HFF-Myc (cell line): Measurements from ENCODE around the gene SBNO1.
A peak's percentile ranks its signal among the peaks of the same experiment; 100 is the strongest.
"Not testable (repeated sequence)": the region's sequence is repeated elsewhere in the genome, so short reads cannot be mapped to it uniquely, and the experiment has no call there.

Experiments used
- DNase-seq: peaks from one replicate; pipeline ENCODE4 v3.0.0-alpha.2; 2011; ENCODE audit warnings: low read depth; ENCODE audit errors: extremely low read depth
- H3K4me3 ChIP-seq: replicated peaks from 2 replicates; pipeline ENCODE4 v1.5.1; 2011; ENCODE audit warnings: low read depth, mild to moderate bottlenecking, control low read depth, low read length
- TF ChIP-seq, protein P1 (sequence below): IDR thresholded peaks from 2 replicates; pipeline ENCODE4 v1.5.1; 2012; ENCODE audit warnings: mild to moderate bottlenecking, low read depth, low read length, control low read depth; ENCODE audit errors: missing control alignments

The SBNO1 gene

GRCh38 chr12:123364532-123365024 lies at the start of gene SBNO1:
SBNO1 (minus strand) TSS chr12:123364847; CDS start chr12:123350441, 14,406 bp downstream.
- TF ChIP-seq, protein P1, sequence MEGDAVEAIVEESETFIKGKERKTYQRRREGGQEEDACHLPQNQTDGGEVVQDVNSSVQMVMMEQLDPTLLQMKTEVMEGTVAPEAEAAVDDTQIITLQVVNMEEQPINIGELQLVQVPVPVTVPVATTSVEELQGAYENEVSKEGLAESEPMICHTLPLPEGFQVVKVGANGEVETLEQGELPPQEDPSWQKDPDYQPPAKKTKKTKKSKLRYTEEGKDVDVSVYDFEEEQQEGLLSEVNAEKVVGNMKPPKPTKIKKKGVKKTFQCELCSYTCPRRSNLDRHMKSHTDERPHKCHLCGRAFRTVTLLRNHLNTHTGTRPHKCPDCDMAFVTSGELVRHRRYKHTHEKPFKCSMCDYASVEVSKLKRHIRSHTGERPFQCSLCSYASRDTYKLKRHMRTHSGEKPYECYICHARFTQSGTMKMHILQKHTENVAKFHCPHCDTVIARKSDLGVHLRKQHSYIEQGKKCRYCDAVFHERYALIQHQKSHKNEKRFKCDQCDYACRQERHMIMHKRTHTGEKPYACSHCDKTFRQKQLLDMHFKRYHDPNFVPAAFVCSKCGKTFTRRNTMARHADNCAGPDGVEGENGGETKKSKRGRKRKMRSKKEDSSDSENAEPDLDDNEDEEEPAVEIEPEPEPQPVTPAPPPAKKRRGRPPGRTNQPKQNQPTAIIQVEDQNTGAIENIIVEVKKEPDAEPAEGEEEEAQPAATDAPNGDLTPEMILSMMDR = no peak
- DNase-seq = no peak
- H3K4me3 ChIP-seq = peak within 1 kb of the TSS; percentile 98

GRCh38 chr12:123410041-123410412 lies 45.4 kb upstream of the SBNO1 start:
- no peak for DNase-seq

GRCh38 chr12:123409284-123410040 lies 44.8 kb upstream of the SBNO1 start:
- not testable (repeated sequence) for DNase-seq, H3K4me3 ChIP-seq

More at GRCh38 chr12:123410041-123410412, 45.4 kb upstream of the SBNO1 start:
- TF ChIP-seq, protein P1 = no peak
- no peak overlapping the region for H3K4me3 ChIP-seq

DNA sequence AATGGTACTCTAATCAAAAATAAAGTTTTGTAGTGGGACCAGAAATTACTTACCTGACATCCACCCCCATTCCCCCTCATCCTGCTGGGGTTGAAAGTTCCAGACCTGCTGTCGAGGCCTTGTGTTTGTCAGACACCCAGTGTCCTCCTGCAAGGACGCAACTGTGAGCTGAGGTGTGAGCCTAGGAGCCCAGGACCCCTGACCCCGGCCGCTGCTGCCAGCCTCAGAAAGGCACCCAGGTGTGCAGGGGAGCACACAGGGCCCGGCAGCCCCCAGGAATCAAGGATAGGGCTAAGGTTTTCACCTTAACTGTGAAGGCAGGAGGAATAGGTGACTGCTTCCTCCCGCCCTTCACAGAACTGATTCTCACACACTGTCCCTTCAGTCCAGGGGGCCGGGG lies 44.0 kb upstream of the SBNO1 start:
- not testable (repeated sequence) for DNase-seq, H3K4me3 ChIP-seq

DNA sequence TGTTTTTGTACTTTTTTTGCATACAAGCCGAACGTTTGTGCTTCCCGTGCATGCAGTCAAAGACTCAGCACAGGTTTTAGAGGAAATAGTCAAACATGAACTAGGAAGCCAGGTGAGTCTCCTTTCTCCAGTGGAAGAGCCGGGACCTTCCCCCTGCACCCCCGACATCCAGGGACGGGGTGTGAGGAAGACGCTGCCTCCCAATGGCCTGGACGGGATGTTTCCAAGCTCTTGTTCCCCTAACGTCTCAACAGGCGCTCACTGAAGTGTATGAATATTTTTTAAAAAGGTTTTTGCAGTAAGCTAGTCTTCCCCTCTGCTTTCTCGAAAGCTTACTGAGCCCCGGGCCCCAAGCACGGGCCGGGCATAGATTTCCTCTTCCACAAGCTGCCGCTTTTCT lies 43.3 kb upstream of the SBNO1 start:
- DNase-seq = not testable (repeated sequence)

GRCh38 chr12:123407269-123407668 lies 42.6 kb upstream of the SBNO1 start:
- DNase-seq, H3K4me3 ChIP-seq: not testable (repeated sequence)

More for the DNA sequence above, 43.3 kb upstream of the SBNO1 start:
- not testable (repeated sequence) for H3K4me3 ChIP-seq

- no peak for DNase-seq
- no peak overlapping the region for H3K4me3 ChIP-seq
- TF ChIP-seq, protein P1 = no peak
These were observed 39.9 kb upstream of the SBNO1 start for GRCh38 chr12:123404581-123404980.

DNA sequence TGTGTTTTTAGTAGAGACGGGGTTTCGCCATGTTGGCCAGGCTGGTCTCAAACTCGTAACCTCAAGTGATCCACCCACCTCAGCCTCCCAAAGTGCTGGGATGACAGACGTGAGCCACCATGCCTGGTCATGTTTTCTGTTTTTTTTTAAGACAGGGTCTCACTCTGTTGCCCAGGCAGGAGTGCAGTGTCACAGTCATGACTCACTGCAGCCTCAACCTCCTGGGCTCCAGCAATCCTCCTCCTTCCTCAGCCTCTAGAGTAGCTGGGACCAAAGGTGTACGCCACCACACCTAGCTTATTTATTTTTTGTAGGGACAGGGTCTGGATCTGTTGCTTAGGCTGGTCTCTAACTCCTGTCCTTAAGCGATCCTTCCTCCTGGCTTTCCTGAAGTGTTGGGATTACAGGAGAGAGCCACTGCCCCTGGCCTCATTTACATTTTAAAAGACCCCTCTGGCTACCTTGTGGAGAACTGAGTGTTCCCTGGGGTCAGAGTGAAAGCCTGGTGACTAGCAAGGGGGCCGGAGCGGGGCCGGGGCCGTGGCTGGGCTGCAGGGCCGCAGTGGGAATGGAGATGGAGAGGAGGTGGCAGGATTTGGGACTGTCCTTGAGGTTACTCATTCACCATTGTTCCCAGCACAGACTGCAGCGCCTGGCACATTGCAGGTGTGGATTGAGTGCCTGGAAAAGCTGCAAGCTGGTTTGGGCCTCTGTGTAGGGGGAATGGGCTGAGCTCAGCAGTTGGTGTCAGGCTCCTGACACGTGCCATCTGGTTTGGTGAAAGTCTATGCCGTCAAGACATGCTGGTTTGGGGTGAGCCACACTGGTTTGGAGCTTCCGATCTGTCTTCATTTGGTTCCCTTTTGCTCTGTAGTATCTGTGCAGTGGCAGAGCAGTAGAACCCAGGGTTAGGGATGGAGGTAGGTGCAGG lies 37.4 kb upstream of the SBNO1 start:
- no peak for DNase-seq

More for the DNA sequence above, 37.4 kb upstream of the SBNO1 start:
- TF ChIP-seq, protein P1 = no peak
- no peak overlapping the region for H3K4me3 ChIP-seq
